GM13976 (cell line): ENCODE measurements around the gene GPR63.

Source experiments
- DNase-seq: peaks from one replicate; pipeline ENCODE4 v3.0.0; 2012; ENCODE audit warnings: low spot score
- in situ Hi-C: fragments of 300-500 bp; cut with MboI; formaldehyde crosslinking; loops from one replicate; pipeline ENCODE4 v1.12.0; 2022; ENCODE audit warnings: low sequenced_read_pairs, mixed read lengths, inconsistent platforms; ENCODE audit not compliant: unreplicated experiment
- TF ChIP-seq, protein P1 (sequence below): IDR thresholded peaks from 2 replicates; pipeline ENCODE4 v1.5.1; 2012; ENCODE audit warnings: borderline replicate concordance, mild to moderate bottlenecking; ENCODE audit not compliant: insufficient read depth; ENCODE audit errors: extremely low read depth, missing control alignments, control extremely low read depth

Gene GPR63

DNA sequence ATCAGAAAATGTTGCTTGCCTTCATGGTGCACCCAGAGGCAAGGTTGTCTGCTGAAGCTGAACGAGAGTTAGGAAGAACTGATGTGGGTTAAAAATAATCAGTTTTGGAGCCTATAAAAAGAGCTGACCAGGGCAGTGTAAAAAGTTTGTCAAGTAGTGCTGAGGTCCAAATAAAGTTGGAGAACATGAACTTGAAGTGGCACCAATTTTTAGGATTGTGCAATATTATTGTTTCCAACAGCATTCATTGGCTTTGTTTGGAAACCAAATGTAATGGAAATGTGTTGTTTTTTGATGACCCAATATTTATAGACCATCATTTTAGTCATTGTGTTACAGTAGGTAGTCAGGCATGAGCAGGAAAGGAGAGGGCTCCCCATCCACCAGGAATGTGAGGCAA lies 55.7 kb downstream of the GPR63 start:
- TF ChIP-seq, protein P1, sequence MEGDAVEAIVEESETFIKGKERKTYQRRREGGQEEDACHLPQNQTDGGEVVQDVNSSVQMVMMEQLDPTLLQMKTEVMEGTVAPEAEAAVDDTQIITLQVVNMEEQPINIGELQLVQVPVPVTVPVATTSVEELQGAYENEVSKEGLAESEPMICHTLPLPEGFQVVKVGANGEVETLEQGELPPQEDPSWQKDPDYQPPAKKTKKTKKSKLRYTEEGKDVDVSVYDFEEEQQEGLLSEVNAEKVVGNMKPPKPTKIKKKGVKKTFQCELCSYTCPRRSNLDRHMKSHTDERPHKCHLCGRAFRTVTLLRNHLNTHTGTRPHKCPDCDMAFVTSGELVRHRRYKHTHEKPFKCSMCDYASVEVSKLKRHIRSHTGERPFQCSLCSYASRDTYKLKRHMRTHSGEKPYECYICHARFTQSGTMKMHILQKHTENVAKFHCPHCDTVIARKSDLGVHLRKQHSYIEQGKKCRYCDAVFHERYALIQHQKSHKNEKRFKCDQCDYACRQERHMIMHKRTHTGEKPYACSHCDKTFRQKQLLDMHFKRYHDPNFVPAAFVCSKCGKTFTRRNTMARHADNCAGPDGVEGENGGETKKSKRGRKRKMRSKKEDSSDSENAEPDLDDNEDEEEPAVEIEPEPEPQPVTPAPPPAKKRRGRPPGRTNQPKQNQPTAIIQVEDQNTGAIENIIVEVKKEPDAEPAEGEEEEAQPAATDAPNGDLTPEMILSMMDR = no peak
- no peak for DNase-seq
- in situ Hi-C loops = no loop called here

DNA sequence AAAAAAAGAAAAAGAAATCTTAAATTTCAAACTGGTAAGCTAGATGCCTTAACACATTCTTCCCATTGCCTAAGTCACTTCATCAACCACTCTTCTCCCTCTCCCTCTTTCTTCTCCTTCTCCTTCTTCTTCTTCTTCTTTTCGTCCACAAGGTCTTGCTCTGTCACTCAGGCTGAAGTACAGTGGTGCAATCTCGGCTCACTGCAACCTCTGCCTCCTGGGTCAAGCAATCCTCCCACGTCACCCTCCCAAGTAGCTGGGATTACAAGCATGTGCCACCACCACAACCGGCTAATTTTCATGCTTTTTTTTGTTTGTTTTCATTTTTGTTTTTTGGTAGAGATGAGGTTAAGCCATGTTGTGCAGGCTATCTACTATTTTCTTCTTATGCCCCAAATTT lies 60.2 kb downstream of the GPR63 start:
- in situ Hi-C loops = no loop called here
- TF ChIP-seq, protein P1 = no peak
- no peak for DNase-seq

GRCh38 chr6:96775727-96776400 lies 61.4 kb downstream of the GPR63 start:
- DNase-seq = no peak
- TF ChIP-seq, protein P1 = no peak
- in situ Hi-C loops = no loop called here

GRCh38 chr6:96766769-96767168 lies 70.5 kb downstream of the GPR63 start:
- in situ Hi-C loops = no loop called here
- TF ChIP-seq, protein P1 = no peak
- DNase-seq = no peak

- TF ChIP-seq, protein P1 = no peak
- DNase-seq = no peak
- in situ Hi-C loops = no loop called here
Measured at GRCh38 chr6:96762599-96762998, 74.7 kb downstream of the GPR63 start.

GRCh38 chr6:96761794-96762193 lies 75.5 kb downstream of the GPR63 start:
- in situ Hi-C loops = no loop called here
- TF ChIP-seq, protein P1 = no peak
- DNase-seq = no peak
